T-helper 22 cell (primary cell): ENCODE results near the gene TSPAN14.
"Not testable (repeated sequence)": the region's sequence is repeated elsewhere in the genome, so short reads cannot be mapped to it uniquely, and the experiment has no call there.

Experiments used
- DNase-seq: peaks from one replicate; pipeline ENCODE4 v3.0.0-alpha.2; 2020; ENCODE audit warnings: low read depth

The TSPAN14 gene

GRCh38 chr10:80542053-80542452 lies 87.9 kb downstream of the TSPAN14 start:
- no peak for DNase-seq

GRCh38 chr10:80542652-80543318 lies 88.7 kb downstream of the TSPAN14 start:
- no peak for DNase-seq

DNA sequence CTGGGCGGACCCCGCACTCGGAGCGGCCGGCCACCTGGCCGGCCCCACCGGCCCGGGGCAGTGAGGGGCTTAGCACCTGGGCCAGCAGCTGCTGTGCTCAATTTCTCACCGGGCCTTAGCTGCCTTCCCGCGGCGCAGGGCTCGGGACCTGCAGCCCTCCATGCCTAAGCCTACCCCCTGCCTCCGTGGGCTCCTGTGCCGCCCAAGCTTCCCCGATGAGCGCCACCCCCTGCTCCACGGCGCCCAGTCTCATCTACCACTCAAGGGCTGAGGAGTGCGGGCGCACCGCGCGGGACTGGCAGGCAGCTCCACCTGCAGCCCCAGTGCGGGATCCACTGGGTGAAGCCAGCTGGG lies 89.2 kb downstream of the TSPAN14 start:
- not testable (repeated sequence) for DNase-seq

GRCh38 chr10:80544316-80544953 lies 90.3 kb downstream of the TSPAN14 start:
- DNase-seq, result no peak

- no peak for DNase-seq
Observed at GRCh38 chr10:80545258-80545881, 91.3 kb downstream of the TSPAN14 start.

DNA sequence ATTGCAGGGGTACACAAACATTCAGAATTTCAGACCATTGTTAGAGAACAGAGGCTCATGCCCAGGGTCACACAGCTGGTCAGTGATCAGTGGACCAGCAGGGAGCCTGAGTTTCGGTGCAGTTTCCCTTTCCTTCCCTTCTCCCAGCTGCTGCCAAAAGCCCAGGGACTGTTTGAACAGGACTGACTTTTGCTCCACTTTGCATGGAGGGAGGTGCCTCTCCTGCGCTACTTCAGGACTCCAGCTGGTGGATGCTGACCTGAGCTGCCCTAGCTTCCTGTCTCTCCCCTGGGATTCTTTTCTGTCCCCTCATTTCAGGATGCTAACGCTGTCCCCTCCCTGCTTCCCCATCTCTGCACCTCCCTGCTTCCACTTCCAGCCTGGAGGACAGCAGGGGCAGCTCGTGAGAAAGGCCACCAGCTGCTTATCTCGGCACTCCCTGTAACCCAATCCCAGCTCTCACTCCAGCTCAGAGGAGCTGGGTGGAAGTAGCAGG lies 98.1 kb downstream of the TSPAN14 start:
- DNase-seq, result no peak

DNA sequence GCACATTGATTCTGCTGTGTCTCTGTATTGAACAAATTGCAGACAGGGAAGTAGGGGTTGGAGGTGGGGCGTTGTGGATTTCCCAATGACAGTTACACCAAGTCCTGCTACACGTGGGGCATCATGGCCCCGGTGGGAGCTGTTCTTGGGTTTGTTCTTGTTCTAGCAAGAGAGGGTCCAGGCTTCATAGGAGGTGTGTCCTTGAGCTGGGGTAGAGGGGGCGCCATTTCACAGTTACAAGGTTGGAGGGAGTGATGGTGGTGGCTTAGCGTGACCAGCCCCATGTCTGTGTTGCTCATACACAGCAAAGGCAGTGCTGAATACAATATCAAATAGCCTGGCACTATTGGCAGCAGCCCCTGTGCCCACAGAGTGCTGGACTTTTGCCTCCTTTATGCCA lies 99.3 kb downstream of the TSPAN14 start:
- no peak for DNase-seq

GRCh38 chr10:80554050-80554449 lies 99.9 kb downstream of the TSPAN14 start:
- no peak for DNase-seq

DNA sequence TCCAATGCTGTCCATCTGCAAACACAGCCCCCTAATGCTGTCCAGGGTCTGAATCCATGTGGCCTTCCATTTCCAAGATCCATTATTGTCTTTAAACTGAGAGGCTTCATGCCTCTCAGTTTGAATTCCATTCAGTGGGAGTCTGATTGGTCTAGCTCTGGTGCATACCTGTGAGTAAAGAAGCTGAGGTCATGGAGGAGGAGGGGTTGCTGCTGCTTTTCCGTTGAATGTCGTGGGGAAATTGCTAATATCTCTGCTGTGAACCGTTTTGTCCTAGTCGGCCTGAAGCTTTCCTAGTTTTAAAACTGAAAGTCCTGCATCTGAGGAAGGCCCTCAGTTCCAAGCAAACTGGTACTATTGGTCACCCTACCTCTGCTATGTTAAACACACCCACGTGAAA lies 101.3 kb downstream of the TSPAN14 start:
- no peak for DNase-seq

DNA sequence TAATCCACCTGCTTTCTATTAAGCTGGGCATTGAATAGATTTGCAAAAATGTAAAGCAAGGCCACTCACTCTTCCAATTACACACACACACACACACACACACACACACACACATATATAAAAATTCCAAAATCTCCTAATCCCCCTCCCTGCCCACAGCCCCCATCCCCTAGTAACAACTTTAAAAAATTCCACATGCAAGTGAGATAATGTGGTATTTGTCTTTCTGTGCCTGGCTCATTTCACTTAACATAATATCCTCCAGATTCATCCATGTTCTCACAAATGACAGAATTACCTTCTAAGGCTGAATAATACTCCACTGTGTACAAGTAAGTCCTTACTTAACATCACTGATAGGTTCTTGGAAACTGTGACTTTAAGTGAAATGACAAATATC lies 107.8 kb downstream of the TSPAN14 start:
- no peak for DNase-seq

GRCh38 chr10:80567292-80567691 lies 113.2 kb downstream of the TSPAN14 start:
- DNase-seq, result no peak

DNA sequence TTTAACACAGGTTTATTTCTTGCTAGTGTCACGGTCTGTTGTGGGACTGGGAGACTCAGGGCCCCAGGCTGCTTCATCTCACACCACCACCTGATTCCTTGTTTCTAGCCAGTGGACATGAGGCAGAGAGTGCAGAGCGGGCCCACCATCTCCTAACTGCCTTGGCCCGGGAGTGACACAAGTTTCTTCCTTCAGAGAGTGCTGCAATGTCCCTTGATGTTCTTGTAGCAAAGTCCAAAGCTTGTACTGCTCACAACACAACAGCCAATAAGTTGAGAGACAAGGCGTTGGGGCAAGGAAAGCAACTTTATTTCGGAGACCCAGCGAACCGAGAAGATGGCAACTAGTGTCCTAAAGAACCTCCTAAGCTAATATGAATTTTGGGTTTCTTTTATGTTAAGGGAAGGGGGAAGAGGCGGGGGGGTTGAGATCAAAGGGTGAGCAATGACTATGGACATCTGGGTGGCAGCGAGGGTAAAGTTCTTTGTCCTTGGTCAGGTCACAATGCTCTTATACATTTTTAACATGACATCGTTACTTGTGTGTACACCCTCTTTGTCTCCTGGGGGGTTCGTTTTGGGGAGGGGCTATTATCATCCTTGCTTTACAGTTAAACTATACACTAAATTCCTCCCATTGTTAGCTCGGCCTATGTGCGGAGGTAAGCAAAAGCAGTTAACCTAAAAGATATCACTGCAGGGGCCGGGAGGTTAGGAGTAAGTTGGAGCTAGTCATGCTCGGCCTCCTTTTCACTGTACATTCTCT lies 115.2 kb downstream of the TSPAN14 start:
- DNase-seq, result no peak

DNA sequence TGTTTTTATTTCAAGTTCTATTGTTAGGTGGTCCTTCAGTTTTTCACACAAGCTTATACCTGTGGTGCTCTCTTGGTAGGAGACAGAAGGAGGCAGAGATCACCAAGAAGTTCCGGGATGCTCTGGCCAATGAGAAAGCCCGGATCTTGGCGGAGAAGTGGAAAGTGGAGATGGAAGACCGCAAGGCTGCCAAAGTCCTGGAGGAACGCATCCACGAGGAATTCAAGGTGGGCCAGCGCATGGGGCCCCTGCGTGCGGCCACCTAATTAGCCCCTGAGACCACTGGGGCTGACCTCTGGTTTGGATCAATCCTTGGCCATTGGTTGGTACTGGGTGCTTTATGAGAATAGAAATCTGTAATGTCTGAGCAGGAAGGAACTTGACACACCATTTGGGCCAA lies 117.2 kb downstream of the TSPAN14 start:
- DNase-seq, result no peak

- DNase-seq, result no peak
Observed at GRCh38 chr10:80579181-80579763, 125.2 kb downstream of the TSPAN14 start.

DNA sequence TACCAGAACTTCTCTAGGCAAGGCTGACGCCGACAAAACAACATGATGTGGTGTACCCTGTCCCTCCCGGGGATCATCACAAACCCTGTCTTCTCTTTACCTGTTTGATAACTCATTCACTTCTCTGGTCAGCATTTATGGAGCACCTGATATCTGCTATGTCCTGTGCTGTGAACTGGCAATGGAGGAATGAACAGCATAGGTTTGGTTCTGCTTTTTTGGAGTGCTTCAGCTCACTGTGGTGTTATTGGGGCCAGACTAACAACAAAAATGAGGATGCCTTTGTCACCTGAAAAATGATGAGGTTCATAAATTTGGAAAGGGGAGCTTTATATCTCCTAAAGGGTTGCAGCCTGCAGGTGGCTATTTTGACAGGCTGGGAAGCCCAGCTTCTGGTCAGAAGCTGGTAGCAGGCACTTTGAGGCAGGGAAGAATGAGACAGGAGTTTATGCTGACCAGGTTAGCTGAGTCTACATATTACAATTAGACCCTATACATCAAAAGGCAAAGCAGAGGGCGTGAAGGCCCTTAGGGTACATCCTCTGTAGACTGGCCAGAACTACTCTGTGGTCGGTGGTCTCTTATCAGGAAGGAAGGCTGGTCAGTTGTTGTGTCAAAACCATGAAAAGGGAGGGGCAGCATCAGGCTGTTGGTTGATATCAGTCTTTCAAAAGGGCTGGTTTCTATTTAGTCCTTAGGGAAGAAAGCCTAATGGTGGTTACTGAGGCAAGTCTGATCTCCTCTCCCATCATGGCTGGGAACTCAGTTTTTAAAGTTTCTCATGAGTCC lies 125.9 kb downstream of the TSPAN14 start:
- DNase-seq, result no peak

DNA sequence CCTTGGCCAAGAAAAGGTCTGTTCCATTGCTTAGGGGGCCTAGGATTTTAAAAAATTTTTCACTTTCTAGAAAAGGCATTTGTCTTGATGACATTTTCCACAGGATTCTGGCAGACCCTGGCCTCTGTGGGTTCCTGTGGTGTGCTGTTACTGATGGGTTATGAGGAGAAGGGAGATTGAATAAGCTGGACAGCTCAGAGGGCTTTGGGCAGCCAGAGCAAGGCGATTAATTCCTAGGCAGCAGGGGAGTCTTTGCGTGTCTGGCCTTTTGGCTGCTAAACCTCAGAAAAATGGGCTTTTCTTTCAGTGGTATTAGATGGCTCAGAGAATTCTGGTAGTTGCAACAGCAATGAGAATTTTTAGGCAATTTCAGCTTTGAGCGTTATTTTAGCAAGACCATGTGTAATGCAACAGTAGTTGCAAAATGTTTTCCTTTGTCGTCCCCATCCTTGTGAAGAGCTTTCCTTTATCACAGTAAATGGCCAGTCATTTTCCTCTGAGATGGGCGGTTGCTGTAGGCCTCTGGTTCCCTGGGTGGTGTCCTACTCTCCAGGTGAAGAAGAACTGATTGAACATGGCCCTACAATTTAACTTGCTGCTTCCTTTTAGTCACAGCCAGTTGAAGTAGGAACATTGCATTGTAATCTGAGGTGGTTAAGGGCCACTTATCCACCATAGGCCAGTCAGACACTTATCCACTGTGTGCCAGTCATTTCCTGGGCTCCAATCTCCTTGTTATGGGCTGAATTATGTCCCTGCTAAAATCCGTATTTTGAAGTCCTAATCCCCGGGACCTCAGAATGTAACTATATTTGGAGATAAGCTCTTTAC lies 126.7 kb downstream of the TSPAN14 start:
- no peak for DNase-seq

GRCh38 chr10:80581469-80581835 lies 127.3 kb downstream of the TSPAN14 start:
- no peak for DNase-seq

DNA sequence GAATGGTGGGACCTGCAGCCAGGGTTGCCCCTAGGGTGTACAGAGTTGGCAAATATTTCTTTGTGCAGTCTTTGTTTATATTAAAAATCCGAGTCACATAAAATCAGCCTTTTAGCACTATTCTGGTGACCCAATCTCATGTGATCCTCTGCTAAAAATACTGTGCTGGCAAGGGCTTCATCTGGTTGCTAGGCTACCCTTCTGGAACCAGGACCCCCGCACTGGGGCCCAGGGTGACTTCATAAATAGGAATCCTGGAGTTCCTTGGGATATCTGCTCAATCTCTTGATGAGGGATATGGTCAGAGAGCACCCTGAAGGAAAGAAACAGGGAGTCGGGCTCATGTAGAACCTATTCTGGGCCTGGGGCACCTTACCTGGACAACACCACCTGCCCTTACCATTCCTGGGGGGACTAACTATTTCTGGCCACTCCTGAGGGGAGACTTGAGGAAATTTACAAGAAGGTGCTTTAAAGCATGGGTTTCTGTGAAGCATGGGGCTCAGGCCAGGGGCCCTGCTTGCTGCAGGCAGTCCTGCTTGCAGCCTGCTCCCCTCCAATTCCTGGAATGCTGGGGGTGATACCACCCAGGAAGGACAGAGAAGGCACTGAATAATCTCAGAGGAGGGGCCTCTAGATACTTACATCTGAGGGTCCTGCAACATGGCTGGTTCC lies 128.3 kb downstream of the TSPAN14 start:
- no peak for DNase-seq
